NCI-H128 (cell line): ENCODE results near the gene SMPD2.
"Not testable (repeated sequence)": the region's sequence is repeated elsewhere in the genome, so short reads cannot be mapped to it uniquely, and the experiment has no call there.

Experiments
- DNase-seq: peaks from one replicate; lab custom pipeline; 2025; ENCODE audit not compliant: unreplicated experiment; lab: John Stamatoyannopoulos, UW

SMPD2 gene

GRCh38 chr6:109460161-109460829 is 19.8 kb downstream of the SMPD2 start:
- no peak for DNase-seq

- DNase-seq: not testable (repeated sequence)
Observed at GRCh38 chr6:109461205-109461604, 20.7 kb downstream of the SMPD2 start.

DNA sequence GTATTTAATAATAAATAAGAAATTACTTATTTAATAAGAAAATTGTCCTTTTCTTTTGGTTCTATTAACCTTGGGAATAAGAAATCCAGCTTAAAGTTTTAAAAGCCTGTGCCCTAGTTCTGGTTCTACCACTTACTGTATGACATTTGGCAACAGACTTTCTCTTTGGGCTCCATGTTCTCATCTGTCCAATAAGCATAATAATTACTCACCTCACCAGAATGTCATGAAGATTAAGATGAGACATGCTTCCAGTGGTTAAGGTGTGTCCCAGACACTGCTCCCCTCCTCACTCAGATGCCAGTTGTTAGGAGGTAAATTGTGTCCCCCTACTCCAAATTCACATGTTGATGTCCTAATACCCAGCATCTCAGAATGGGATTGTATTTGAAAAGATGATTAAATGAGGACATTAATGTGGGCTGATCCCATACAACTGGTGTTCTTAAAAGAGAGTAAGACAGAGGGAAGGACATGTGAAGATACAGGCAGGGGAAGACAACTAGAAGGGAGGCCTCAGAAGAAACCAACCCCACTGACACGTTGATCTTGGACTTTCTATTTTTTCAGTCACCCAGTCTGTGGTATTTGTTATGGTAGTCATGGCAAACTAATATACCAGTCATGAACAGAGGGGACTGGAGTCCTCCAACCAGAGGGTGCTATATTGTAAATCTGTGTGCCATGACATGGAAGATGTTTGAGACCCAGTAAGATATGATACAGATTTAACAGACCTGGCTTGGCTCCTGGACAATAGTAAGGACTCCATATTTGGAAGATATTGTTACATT is 21.4 kb downstream of the SMPD2 start:
- no peak for DNase-seq

DNA sequence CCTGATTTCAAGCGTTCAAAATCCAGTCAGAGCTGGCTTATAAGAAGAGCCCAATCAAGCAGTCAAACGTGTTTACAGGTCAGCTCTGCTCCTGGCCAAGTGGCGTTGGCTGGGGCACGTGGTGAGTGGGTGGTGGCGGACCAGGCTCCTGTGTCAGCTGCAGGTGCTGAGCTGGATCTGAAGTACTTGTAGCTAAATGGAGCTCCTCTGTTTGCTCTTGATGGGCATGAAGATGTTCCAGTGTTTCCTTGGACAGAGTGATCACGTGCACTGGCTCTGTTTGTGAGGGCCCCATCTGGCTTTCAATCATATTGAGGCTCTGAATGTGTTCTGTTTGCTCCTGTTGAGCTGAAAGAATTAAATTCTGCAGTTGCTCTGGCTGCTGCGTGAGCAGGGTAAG is 25.2 kb downstream of the SMPD2 start:
- peak; percentile 25 for DNase-seq

DNA sequence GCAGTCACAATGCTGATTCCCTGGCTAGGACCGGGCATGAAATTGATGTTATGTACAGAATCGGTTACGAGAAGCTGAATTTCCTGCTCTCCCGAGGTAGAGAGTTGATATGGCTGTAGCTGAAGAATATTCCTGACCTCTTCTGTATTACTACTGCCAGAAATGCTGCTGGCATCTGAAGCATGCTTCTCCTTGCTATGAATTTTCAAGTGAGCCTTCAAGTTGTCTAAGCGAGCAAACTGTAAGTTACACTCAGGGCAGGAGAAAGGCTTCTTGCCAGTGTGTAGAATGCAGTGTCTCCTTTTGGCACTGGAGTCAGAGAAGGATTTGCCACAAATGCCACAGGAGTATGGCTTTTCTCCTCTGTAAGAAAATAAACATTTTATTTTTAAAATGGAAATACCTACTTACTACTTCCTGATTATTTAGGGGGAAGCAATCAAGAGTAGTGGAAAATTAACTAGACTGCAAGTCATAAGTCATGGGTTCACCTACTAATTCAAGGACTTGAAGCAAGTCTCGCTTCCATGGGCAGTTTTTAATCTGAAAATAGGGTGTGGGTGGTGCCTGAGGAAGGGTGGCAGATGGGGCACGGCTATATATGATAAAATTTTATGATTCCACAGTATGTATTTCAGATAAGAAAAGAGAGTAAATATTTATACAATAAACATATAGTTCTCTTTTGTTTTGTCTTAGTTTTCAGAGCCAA is 25.8 kb downstream of the SMPD2 start:
- no peak for DNase-seq

DNA sequence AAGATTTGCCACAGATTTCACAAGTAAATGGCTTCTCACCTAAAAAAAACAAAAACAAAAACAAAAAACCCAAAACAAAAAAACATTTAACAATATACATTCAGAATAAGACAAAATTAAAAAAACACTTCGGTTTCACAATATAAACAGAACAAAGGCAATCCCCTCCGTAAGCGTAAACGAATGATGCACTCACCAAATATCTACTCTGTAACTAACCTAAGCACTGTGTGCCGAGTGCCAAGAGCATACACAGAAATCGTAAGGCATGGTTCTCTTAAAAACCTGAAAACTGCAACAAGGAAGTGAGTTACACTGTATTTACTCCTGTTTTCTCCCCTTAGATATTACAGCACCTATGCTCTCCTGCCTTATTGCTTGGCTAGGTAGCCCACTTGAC is 27.2 kb downstream of the SMPD2 start:
- no peak for DNase-seq

DNA sequence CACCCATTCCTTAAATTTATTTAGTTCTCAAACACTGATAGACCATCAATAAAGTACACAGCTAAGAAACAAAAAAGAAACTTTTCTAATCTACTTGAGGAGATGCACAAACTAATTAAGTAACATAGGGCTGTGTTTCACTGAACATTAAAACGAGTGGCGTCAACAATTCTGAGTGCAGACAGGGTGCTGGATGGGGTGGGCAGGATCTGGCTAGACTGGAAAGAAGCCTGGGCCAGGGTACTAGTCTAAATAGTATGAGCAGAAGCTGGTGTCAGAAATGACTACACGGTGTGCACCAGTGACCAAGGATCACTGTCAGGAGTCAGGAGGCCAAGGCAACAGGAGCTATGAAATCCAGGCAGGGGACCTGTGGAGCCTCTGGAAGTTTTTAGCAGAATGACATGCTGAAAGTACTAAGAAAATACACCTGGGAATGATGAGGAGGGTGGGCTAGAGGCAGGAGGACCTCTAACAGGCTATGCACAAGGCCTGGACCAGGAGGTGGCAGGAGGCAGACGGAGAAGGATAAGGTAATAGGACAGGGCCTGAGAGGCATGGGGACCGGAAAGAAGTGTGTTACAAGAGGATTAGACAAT is 29.2 kb downstream of the SMPD2 start:
- no peak for DNase-seq

- DNase-seq: no peak
Observed at GRCh38 chr6:109471105-109471810, 30.7 kb downstream of the SMPD2 start.

GRCh38 chr6:109472132-109472995 is 31.8 kb downstream of the SMPD2 start:
- no peak for DNase-seq

DNA sequence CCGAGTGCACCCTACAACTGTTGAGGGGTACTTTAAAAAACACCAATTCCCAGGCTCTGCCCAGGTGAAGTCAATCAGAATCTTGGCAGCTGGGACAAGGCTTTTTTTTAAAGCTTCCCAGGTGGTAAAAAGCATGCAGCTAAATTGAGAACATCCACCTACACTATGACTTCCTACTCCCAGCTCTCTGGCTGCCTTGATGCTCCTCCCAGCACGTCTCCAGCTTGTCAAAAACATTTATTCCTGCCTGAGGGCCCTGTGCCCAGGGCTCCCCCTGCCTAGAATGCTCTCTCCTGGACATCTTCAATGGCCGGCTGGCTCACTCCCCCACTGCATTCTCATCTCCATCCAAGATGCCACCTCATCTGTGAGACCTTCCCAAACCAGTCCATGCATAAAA is 32.6 kb downstream of the SMPD2 start:
- no peak for DNase-seq

- no peak for DNase-seq
Observed at GRCh38 chr6:109474995-109475394, 34.5 kb downstream of the SMPD2 start.

GRCh38 chr6:109475625-109476024 is 35.1 kb downstream of the SMPD2 start:
- no peak for DNase-seq

DNA sequence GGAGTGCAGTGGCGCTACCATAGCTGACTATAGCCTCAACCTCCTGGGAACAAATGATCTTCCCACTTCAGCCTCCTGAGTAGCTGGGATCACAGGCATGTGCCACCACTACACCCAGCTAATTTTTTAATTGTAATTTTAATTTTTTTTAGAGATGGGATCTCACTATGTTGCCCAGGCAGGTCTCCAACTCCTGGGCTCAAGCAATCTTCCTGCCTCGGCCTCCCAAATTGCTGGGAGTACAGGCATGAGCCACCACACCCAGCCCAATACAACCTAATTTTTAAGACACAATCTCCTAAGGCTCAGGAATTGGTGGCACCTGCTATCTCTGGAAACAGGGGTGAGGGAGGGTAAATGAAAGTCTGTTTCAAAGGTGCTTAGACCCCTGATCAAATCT is 36.7 kb downstream of the SMPD2 start:
- DNase-seq: no peak

- DNase-seq: no peak
Observed at GRCh38 chr6:109477725-109478124, 37.2 kb downstream of the SMPD2 start.

GRCh38 chr6:109478222-109478805 is 37.8 kb downstream of the SMPD2 start:
- no peak for DNase-seq

DNA sequence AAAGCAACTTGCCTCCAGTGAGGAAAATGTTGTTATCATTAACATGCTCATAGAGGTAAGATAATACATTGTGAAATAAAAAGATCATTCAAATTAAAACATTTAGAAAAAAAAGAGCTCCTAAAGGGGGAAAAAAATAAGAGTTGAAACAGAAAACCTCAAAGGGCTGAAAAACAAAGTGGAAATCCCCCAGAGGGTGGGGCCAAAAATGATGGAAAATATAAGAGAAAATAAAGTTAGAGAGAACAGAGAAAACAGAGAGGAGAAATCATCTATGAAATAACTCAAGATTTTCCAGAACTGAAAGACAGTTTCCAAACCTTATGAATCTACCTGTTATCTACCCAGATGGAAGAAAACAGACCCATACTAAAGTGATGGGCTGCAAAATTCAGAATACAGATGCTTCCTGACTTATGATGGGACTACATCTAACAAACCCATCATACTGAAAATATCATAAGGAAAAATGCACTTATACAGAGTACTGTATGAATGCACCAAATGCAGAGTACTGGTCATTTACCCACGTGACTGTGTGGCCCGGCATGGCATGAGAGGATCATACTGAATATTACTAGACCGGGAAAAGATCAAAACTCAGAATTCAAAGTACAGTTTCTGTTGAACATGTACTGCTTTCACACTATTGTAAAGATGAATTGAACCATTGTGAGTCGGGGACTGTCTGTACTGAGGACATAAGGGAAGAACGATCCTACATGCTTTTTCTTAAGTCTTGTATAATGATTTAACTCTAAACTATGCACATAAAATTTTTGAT is 38.5 kb downstream of the SMPD2 start:
- no peak for DNase-seq

GRCh38 chr6:109480993-109481480 is 40.5 kb downstream of the SMPD2 start:
- DNase-seq: no peak

DNA sequence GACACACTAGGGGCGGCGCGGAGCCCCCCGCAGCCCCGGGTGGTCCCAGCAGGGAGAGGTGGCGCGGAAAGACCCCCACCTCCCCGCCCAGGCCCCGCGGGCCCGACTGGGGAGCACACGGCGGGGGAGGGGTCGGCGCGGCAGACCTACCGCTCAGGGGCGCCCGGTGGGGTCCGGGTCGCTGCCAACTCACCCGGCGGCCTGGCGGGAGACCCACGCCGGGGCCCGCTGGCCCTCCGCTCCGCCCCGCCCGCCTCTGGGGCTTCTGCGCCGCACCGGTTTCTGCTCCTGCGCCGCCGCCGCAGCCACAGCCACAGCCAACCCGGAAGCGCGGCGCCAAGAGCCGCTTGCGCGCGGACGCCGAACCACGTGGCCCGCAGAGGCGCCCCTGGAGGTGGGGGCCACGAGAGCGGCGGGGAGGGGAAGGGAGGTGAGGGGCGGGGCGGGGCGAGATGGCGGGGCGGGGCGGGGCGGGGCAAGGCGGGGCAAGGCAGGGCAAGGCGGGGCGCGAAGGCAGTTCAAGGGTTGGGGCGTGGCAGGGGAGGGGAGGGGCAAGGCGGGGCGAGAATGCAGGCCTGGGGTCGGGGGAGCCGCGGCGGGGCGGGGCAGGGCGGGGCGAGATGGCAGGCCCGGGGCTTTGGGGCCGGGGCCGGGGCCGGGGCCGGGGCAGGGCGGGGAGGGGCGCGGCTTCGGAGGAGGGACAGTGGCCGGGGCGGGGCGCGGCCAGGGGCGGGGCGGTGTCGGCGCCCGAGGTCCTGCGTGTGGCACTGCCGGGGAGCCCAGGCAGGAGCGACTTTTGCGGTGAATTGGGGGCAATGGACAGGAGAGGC is 42.6 kb downstream of the SMPD2 start, which contains the start of gene ZBTB24:
Gene ZBTB24 (minus strand): TSS at position 315 of the 830 bp plus-strand sequence. CDS start 1,193 bp downstream, outside the sequence.
- peak; percentile 74 for DNase-seq
